HEK293T (cell line): ENCODE data around the gene RWDD4.

ENCODE experiments used
- ARNT ChIP-seq: fragments of 450-650 bp; IDR thresholded peaks from 2 replicates; pipeline ENCODE4 v1.6.1; 2017; ENCODE audit warnings: mild to moderate bottlenecking
- ELF4 ChIP-seq: fragments of 450-650 bp; IDR thresholded peaks from 2 replicates; pipeline ENCODE4 v1.6.1; 2017; ENCODE audit warnings: antibody characterized with exemption
- PKNOX1 ChIP-seq: fragments of 450-650 bp; IDR thresholded peaks from 2 replicates; pipeline ENCODE4 v1.6.1; 2016
- SP1 ChIP-seq: fragments of 450-650 bp; IDR thresholded peaks from 2 replicates; pipeline ENCODE4 v1.6.1; 2017
- TARDBP ChIP-seq: fragments of 450-650 bp; IDR thresholded peaks from 2 replicates; pipeline ENCODE4 v1.6.1; 2016

DNA sequence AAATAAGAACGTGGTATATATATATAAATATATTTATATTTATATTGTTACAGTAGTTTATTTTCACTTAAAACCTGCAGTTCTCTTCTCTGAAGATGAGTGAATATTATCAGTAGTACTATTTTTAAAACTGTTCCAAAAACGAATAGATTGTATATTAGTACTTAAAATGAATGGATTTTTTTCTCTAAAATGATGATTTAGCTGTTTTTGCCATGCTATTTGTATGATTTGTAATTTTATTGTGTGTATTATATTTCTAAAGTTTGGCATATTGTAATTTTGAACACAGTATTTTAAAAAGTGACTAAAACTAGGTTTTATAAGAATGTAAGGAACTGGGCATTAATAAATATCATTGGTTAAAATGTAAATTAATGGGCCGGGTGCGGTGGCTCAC is 22.1 kb upstream of the RWDD4 start:
- TF ChIP-seq ARNT (no peak), ELF4 (no peak), PKNOX1 (no peak), TARDBP (no peak), SP1 (no peak)
